Stimulated activated CD8-positive, alpha-beta memory T cell treated with anti-CD3 and anti-CD28 coated beads, Interleukin-7, amount 100 ng/mL, for 48 hours (primary cell): Measurements from ENCODE around the gene GPA33.

Experiments
- DNase-seq, 2 donors: peaks; one replicate each; pipeline ENCODE4 v3.0.0-alpha.2; 2020; ENCODE audit warnings: low read depth in 1 of 2; ENCODE audit errors: extremely low read depth in 1 of 2

GPA33 gene

GRCh38 chr1:167090314-167090942 lies at the start of gene GPA33:
GPA33 (minus strand) TSS chr1:167090377; CDS start chr1:167090287, 90 bp downstream.
- DNase-seq = no peak

GRCh38 chr1:167138703-167139102 lies 48.5 kb upstream of the GPA33 start:
- no peak for DNase-seq

- DNase-seq = no peak
Observed at GRCh38 chr1:167137793-167138510, 47.8 kb upstream of the GPA33 start.

GRCh38 chr1:167137332-167137781 lies 47.2 kb upstream of the GPA33 start:
- no peak for DNase-seq

- DNase-seq = no peak
Observed at GRCh38 chr1:167136806-167137205, 46.6 kb upstream of the GPA33 start.

GRCh38 chr1:167136191-167136614 lies 46.0 kb upstream of the GPA33 start:
- DNase-seq = no peak

GRCh38 chr1:167135281-167135840 lies 45.2 kb upstream of the GPA33 start:
- no peak for DNase-seq

GRCh38 chr1:167132301-167133010 lies 42.3 kb upstream of the GPA33 start:
- DNase-seq = no peak

GRCh38 chr1:167130829-167131510 lies 40.8 kb upstream of the GPA33 start:
- DNase-seq = no peak

- DNase-seq = no peak
Observed at GRCh38 chr1:167128261-167129227, 38.4 kb upstream of the GPA33 start.

GRCh38 chr1:167127661-167128060 lies 37.5 kb upstream of the GPA33 start:
- DNase-seq = no peak

- DNase-seq = no peak
Observed at GRCh38 chr1:167127236-167127635, 37.1 kb upstream of the GPA33 start.

GRCh38 chr1:167126811-167127210 lies 36.6 kb upstream of the GPA33 start:
- DNase-seq = no peak

- DNase-seq = no peak
Observed at GRCh38 chr1:167126317-167126716, 36.1 kb upstream of the GPA33 start.

- DNase-seq = no peak
Observed at GRCh38 chr1:167122568-167122967, 32.4 kb upstream of the GPA33 start.

- DNase-seq = no peak
Observed at GRCh38 chr1:167122121-167122480, 31.9 kb upstream of the GPA33 start.

- DNase-seq = no peak
Observed at GRCh38 chr1:167121375-167122120, 31.4 kb upstream of the GPA33 start.

GRCh38 chr1:167120899-167121298 lies 30.7 kb upstream of the GPA33 start:
- no peak for DNase-seq

- no peak for DNase-seq
Observed at GRCh38 chr1:167119696-167120095, 29.5 kb upstream of the GPA33 start.
